Measurements from ENCODE around the gene MAGEE1.

- TF ChIP-seq CTCF (conservative IDR thresholded peaks at IDR 0.05 in 1 of 2, IDR thresholded peaks at IDR 0.05 in 1 of 2; ENCODE audit: extremely low read depth in 1 of 2, insufficient read depth in 1 of 2, low read depth in 1 of 2, low read length in 2 of 2): no peak
- no peak for TF ChIP-seq EZH2 (IDR thresholded peaks at IDR 0.05; ENCODE audit: borderline replicate concordance, low read length)
These were observed 49.8 kb downstream of the MAGEE1 start for GRCh38 chrX:76477353-76477752.
